ENCODE results near the gene CTIF.

CTIF gene

GRCh38 chr18:48575658-48576456 lies 37.0 kb downstream of the CTIF start:
- no peak for DNase-seq (ENCODE audit: low spot score)

GRCh38 chr18:48576457-48576771 lies 37.6 kb downstream of the CTIF start:
- no peak for DNase-seq (ENCODE audit: low spot score)

- DNase-seq (ENCODE audit: low spot score): no peak
These were observed 38.8 kb downstream of the CTIF start for GRCh38 chr18:48577478-48578190.

- no peak for DNase-seq (ENCODE audit: low spot score)
These were observed 39.5 kb downstream of the CTIF start for GRCh38 chr18:48578289-48578688.

GRCh38 chr18:48580066-48580465 lies 41.2 kb downstream of the CTIF start:
- no peak for DNase-seq (ENCODE audit: low spot score)

GRCh38 chr18:48580782-48581181 lies 42.0 kb downstream of the CTIF start:
- DNase-seq (ENCODE audit: low spot score): no peak

GRCh38 chr18:48581206-48581605 lies 42.4 kb downstream of the CTIF start:
- DNase-seq (ENCODE audit: low spot score): no peak

GRCh38 chr18:48581941-48582340 lies 43.1 kb downstream of the CTIF start:
- no peak for DNase-seq (ENCODE audit: low spot score)

GRCh38 chr18:48582946-48583345 lies 44.1 kb downstream of the CTIF start:
- no peak for DNase-seq (ENCODE audit: low spot score)

GRCh38 chr18:48583573-48583972 lies 44.7 kb downstream of the CTIF start:
- DNase-seq (ENCODE audit: low spot score): no peak

- no peak for DNase-seq (ENCODE audit: low spot score)
These were observed 51.1 kb downstream of the CTIF start for GRCh38 chr18:48589797-48590519.

- DNase-seq (ENCODE audit: low spot score): no peak
These were observed 51.8 kb downstream of the CTIF start for GRCh38 chr18:48590678-48591077.

- DNase-seq (ENCODE audit: low spot score): no peak
These were observed 53.8 kb downstream of the CTIF start for GRCh38 chr18:48592540-48593171.

GRCh38 chr18:48594471-48595094 lies 55.8 kb downstream of the CTIF start:
- no peak for DNase-seq (ENCODE audit: low spot score)

GRCh38 chr18:48595703-48596218 lies 56.9 kb downstream of the CTIF start:
- no peak for DNase-seq (ENCODE audit: low spot score)

- DNase-seq (ENCODE audit: low spot score): no peak
These were observed 58.3 kb downstream of the CTIF start for GRCh38 chr18:48597110-48597509.

- no peak for DNase-seq (ENCODE audit: low spot score)
These were observed 58.8 kb downstream of the CTIF start for GRCh38 chr18:48597671-48598070.

- no peak for DNase-seq (ENCODE audit: low spot score)
These were observed 60.6 kb downstream of the CTIF start for GRCh38 chr18:48599391-48599790.

GRCh38 chr18:48600046-48600445 lies 61.2 kb downstream of the CTIF start:
- DNase-seq (ENCODE audit: low spot score): no peak

GRCh38 chr18:48600456-48601090 lies 61.7 kb downstream of the CTIF start:
- no peak for DNase-seq (ENCODE audit: low spot score)

- DNase-seq (ENCODE audit: low spot score): no peak
These were observed 62.5 kb downstream of the CTIF start for GRCh38 chr18:48601343-48601742.

All from hematopoietic multipotent progenitor cell treated with erythropoietin and hydrocortisone succinate and interleukin-3 and kit ligand, for 17 days (in vitro differentiated cells).